SU-DHL-6 (cell line): ENCODE results near the gene MEAK7.

Experiments
- H2AFZ ChIP-seq: fragments of 200-600 bp; sonication (generic); 2 replicates; pipeline ENCODE4 v1.6.1; 2014; ENCODE audit warnings: low read depth, mild to moderate bottlenecking, moderate library complexity, mixed read lengths, antibody characterized with exemption, low read length; ENCODE audit not compliant: severe bottlenecking
- H3F3A ChIP-seq: fragments of 200-600 bp; shearing (Covaris generic); 2 replicates; pipeline ENCODE4 v1.6.0; 2016; ENCODE audit warnings: antibody characterized with exemption, mild to moderate bottlenecking; ENCODE audit not compliant: insufficient read depth
- H3K27ac ChIP-seq: fragments of 200-600 bp; sonication (generic); 2 replicates; pipeline ENCODE4 v1.5.1; 2016; ENCODE audit warnings: low read depth, mild to moderate bottlenecking, low read length, moderate library complexity, mixed read lengths
- H3K27me3 ChIP-seq: fragments of 200-600 bp; sonication (generic), shearing (Covaris generic); 2 replicates; pipeline ENCODE4 v1.6.0; 2014; ENCODE audit warnings: mild to moderate bottlenecking, low read length
- H3K36me3 ChIP-seq: fragments of 200-600 bp; sonication (generic); 2 replicates; pipeline ENCODE4 v1.6.1; 2014; ENCODE audit warnings: mild to moderate bottlenecking, low read length, mixed read lengths
- H3K4me2 ChIP-seq: fragments of 300-600, 200-600 bp; shearing (Covaris generic), sonication (generic); 2 replicates; pipeline ENCODE4 v1.6.0; 2014; ENCODE audit warnings: low read length, low read depth, mild to moderate bottlenecking; ENCODE audit not compliant: poor library complexity, severe bottlenecking
- H3K4me3 ChIP-seq: fragments of 200-600 bp; sonication (generic); 2 replicates; pipeline ENCODE4 v1.5.1; 2014; ENCODE audit warnings: antibody characterized with exemption, low read length, mild to moderate bottlenecking, mixed read lengths; ENCODE audit not compliant: insufficient read depth, poor library complexity, severe bottlenecking
- H3K79me2 ChIP-seq: fragments of 200-600 bp; sonication (generic); 2 replicates; pipeline ENCODE4 v1.6.1; 2014; ENCODE audit warnings: mild to moderate bottlenecking, low read length, moderate library complexity; ENCODE audit not compliant: insufficient read depth
- H3K9ac ChIP-seq: fragments of 200-600 bp; sonication (generic); 2 replicates; pipeline ENCODE4 v1.7.0; 2014; ENCODE audit warnings: mild to moderate bottlenecking, low read length
- H3K9me2 ChIP-seq: fragments of 200-600 bp; sonication (generic); replicated peaks from 2 replicates; pipeline ENCODE4 v1.6.1; 2014; ENCODE audit warnings: low read length; ENCODE audit not compliant: insufficient read depth
- H3K9me3 ChIP-seq: fragments of 200-600 bp; sonication (generic); 2 replicates; pipeline ENCODE4 v1.6.1; 2014; ENCODE audit warnings: low read length, mixed read lengths; ENCODE audit not compliant: insufficient read depth
- H4K20me1 ChIP-seq: fragments of 200-600 bp; sonication (generic); 2 replicates; pipeline ENCODE4 v1.6.1; 2014; ENCODE audit warnings: low read depth, mild to moderate bottlenecking, antibody characterized with exemption, low read length, moderate library complexity, mixed read lengths
- CTCF ChIP-seq: fragments of 200-600 bp; sonication (generic); IDR thresholded peaks from one replicate; pipeline ENCODE4 v1.5.1; 2017; ENCODE audit warnings: antibody characterized with exemption, mild to moderate bottlenecking, low read length, moderate library complexity; ENCODE audit not compliant: insufficient read depth, poor library complexity, severe bottlenecking
- EZH2phosphoT487 ChIP-seq: fragments of 200-600 bp; sonication (generic), shearing (Covaris generic); conservative IDR thresholded peaks from 2 replicates; pipeline ENCODE4 v1.6.1; 2018; ENCODE audit warnings: mild to moderate bottlenecking, antibody characterized with exemption, low read length, moderate library complexity, mixed read lengths

MEAK7 gene

GRCh38 chr16:84476401-84476800, 28.1 kb downstream of the MEAK7 start:
- Histone ChIP-seq H4K20me1 (no peaks in the 10 kb centered on the region), H3K9me3 (no peaks in the 10 kb centered on the region), H3K27ac (no peak overlapping the region), H3K4me3 (no peak overlapping the region), H3K9me2 (no peaks in the 10 kb centered on the region), H3K4me2 (no peak overlapping the region), H3K79me2 (no peaks in the 10 kb centered on the region), H3K27me3 (no peaks in the 10 kb centered on the region), H2AFZ (no peak overlapping the region), H3K9ac (no peak overlapping the region), H3K36me3 (no peaks in the 10 kb centered on the region), H3F3A (no peaks in the 10 kb centered on the region)
- no peak for TF ChIP-seq CTCF
- TF ChIP-seq EZH2phosphoT487: no peak

GRCh38 chr16:84475643-84476240, 28.7 kb downstream of the MEAK7 start:
- H3K9me3 ChIP-seq: no peaks in the 10 kb centered on the region
- TF ChIP-seq CTCF: no peak
- TF ChIP-seq EZH2phosphoT487: no peak
- no peak overlapping the region for H3K27ac ChIP-seq
- no peak overlapping the region for H3K9ac ChIP-seq
- no peaks in the 10 kb centered on the region for H3F3A ChIP-seq
- no peaks in the 10 kb centered on the region for H3K9me2 ChIP-seq
- H3K27me3 ChIP-seq: no peaks in the 10 kb centered on the region
- no peaks in the 10 kb centered on the region for H4K20me1 ChIP-seq
- H3K36me3 ChIP-seq: no peaks in the 10 kb centered on the region
- no peaks in the 10 kb centered on the region for H3K79me2 ChIP-seq
- no peak overlapping the region for H3K4me3 ChIP-seq
- H3K4me2 ChIP-seq: no peak overlapping the region
- no peak overlapping the region for H2AFZ ChIP-seq

GRCh38 chr16:84471966-84472365, 32.5 kb downstream of the MEAK7 start:
- Histone ChIP-seq H3K27me3 (no peaks in the 10 kb centered on the region), H3K9ac (no peak overlapping the region), H3K9me2 (no peaks in the 10 kb centered on the region), H4K20me1 (no peaks in the 10 kb centered on the region), H2AFZ (no peak overlapping the region), H3K9me3 (0 out of 2 replicates have a peak, but pooled peaks cover 11% of the 10 kb centered on the region), H3K4me2 (no peak overlapping the region), H3K79me2 (no peaks in the 10 kb centered on the region), H3K36me3 (peaks cover 5% of the 10 kb centered on the region), H3F3A (no peaks in the 10 kb centered on the region), H3K4me3 (no peak overlapping the region), H3K27ac (no peak overlapping the region)
- TF ChIP-seq CTCF (no peak), EZH2phosphoT487 (no peak)
